ENCODE measurements around the gene NKAIN4. TPM values are rescaled to one million over a fixed set of nuclear protein-coding genes. Genes with fewer than 3 reads are reported as not detected.

Gene NKAIN4
- 29.5 TPM for polyA plus RNA-seq (ENCODE audit: insufficient read length)

- no peak for DNase-seq (ENCODE audit: low read depth)
Measured at GRCh38 chr20:63254232-63254605, at the start of gene NKAIN4. Gene NKAIN4 (minus strand): TSS chr20:63254463. CDS start chr20:63254450, 13 bp downstream.

- no peak for DNase-seq (ENCODE audit: low read depth)
Measured at GRCh38 chr20:63303095-63303666, 48.9 kb upstream of the NKAIN4 start.

- no peak for DNase-seq (ENCODE audit: low read depth)
Measured at GRCh38 chr20:63301671-63302070, 47.4 kb upstream of the NKAIN4 start.

GRCh38 chr20:63298731-63299312 is 44.6 kb upstream of the NKAIN4 start:
- no peak for DNase-seq (ENCODE audit: low read depth)

DNA sequence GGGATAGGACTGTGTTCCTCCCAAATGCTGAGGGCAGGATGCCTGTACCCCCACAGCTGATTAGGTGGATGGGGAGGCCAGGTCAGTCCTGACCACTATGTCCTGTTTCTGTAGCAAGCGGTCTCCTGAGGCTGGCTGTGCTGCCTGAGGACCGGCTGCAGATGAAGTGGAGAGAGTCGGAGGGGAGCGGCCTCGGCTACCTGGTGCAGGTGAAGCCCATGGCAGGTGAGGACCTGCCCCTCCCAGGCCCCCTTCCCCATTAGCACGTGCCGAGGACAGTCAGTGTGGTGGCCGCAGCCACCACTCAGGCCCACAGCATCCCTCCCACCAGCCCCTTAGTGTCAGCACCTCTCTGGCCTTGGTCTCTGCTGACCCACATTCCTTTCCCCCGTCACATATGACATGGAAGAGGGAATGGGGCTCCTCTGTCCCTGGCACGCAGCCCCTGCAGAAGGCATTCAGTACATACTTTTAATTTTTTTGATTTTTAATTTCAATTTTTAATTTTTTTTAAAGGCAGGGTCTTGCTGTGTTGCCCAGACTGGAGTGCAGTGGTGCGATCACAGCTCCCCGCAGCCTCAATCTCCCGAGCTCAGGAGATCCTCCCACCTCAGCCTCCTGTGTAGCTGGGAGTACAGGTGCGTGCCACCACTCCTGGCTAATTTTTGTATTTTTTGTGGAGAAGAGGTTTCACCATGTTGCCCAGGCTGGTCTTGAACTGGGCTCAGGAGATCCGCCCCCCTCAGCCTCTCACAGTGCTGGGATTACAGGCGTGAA is 43.7 kb upstream of the NKAIN4 start:
- no peak for DNase-seq (ENCODE audit: low read depth)

GRCh38 chr20:63297371-63297781 is 43.1 kb upstream of the NKAIN4 start:
- DNase-seq (ENCODE audit: low read depth): no peak

DNA sequence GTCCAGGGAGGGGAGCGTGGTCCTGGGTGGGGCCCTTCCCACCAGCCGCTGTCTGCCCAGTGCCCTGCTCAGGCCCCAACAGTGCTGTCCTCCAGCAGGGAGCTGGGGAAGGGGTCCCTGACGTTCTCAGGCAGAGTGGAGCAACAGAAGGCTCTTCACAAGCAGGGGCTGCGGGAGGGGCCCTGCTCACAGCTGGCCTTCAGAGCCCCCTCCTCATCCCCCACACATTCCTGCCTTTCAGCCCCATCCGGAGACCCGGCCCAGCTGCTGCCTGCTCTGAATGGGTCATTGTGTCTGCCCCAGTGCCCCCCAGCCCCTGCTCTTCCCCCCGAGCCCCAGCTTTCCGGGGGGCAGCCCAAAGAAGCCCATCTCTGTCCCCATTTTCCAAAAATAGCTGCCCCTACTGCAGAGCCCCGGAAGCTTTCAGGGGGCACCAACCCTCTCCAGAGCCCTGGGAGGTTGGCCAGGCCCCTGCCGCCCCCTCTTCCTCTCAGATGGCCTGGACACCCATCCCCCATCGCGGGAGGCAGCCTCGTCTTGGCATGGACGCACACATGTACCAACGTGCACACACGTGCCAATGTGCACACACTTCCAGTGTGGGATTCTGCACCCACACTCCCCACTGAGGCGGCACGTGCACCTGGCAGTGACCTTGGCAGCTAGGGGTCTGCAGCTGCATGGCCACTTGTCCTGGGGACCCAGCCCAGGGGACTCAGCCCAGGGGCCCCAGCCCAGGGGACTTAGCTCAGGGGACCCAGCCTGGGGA is 42.5 kb upstream of the NKAIN4 start:
- DNase-seq (ENCODE audit: low read depth): no peak

GRCh38 chr20:63295846-63296245 is 41.6 kb upstream of the NKAIN4 start:
- no peak for DNase-seq (ENCODE audit: low read depth)

- DNase-seq (ENCODE audit: low read depth): no peak
Measured at GRCh38 chr20:63295422-63295821, 41.2 kb upstream of the NKAIN4 start.

- DNase-seq (ENCODE audit: low read depth): no peak
Measured at GRCh38 chr20:63295018-63295417, 40.8 kb upstream of the NKAIN4 start.

GRCh38 chr20:63294536-63294900 is 40.3 kb upstream of the NKAIN4 start:
- DNase-seq (ENCODE audit: low read depth): no peak

- no peak for DNase-seq (ENCODE audit: low read depth)
Measured at GRCh38 chr20:63293871-63294535, 39.7 kb upstream of the NKAIN4 start.

DNA sequence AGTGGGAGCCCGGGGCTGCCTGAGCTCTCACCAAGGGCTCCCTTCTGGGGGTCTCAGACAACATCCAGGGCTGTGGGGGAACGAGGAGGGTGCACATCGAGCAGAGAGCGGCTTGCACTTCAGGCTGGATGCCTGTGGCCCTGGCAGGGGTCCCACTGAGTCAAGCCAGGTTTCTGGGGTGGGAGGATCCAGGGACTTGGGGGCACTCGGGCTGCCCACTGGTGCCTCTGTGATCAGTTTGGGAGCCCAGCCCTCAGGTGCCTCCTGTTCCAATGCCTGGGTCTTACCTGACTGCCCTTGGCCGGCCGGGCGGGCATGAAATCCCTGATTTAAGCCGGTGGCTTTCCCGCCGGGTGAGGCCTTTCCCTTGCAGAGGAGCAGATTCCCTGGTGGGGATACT is 39.2 kb upstream of the NKAIN4 start:
- DNase-seq (ENCODE audit: low read depth): no peak

DNA sequence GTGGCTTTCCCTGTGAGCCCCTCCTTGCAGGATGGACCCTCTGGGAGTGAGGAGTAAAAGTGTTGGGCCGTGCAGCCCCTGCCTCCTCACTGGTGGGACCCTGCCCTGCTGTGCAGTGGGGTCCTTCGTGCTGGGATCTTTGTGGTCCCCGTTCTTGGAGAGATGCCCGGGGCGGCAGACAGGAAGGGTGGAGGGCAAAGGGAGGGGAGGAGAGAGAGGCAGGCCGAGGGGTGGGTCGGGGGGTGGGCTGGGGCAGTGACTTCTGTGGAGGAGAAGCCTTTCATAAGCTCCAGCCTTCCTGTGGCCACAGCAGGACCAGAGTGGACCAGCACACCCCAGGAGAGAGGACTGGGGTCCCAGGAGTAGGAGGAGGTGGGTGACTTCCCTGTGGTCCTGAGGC is 38.6 kb upstream of the NKAIN4 start, which contains the start of gene COL20A1:
TSS of gene COL20A1 (plus strand) at position 283 of the 400 bp plus-strand sequence. CDS start 1,922 bp downstream, outside the sequence.
- no peak for DNase-seq (ENCODE audit: low read depth)

GRCh38 chr20:63292292-63292701 is 38.0 kb upstream of the NKAIN4 start:
- DNase-seq (ENCODE audit: low read depth): no peak

DNA sequence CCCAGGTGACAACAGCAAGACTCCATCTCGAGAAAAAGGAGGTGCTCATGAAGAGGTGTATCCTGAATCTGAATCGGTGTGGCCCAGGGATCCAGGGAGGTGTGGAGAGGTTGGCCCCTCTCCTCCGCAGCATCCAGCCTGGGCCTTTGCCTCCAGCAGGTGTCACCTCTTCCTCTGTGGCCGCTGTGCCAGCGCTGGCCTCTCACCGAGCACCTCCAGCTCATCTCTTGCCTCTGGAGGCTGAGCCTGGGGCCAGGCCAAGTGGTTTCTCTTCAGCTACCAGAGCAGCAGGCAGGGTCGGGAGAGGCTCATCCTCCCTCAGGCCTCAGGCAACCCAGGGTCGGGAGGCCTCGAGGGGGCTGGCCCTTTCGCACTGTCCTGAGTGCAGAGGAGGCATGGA is 37.5 kb upstream of the NKAIN4 start:
- no peak for DNase-seq (ENCODE audit: low read depth)

DNA sequence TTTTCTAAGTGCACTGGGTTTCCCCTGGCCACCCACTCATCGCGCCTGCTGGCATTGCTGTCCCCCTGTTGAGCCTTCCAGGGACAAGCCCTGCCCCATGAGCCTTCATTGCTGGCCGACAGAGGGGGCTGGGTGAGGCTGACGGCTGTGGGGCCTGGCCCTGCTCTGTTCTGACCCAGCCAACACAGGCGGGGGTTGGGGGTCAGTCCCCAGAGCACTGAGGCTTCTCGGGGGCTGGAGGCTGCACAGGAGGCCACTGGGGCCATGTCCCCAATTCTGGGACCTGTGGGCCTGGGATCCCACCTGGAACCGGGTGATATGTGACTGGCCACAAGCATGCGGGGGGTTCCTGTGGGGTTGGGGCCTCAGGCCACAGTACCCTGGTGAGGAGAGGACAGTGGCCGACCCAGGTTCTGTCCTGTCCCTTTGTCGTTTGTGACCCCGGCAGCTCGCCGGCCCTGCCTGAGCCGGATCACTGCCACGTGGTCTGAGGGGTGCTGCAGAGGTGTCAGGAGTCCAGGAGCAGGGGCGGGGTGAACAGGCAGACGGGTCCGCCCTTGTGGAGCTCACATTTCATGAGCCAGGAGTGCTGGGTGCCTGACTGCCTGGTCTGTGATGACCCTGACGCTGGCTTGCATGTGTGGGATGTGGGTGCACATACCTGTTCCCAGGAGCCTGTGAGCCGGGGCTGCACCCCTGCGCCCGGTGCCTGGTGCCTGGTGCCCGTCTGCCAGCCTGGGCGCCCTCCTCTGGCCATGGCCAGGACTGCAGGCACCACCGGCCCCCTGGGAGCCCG is 36.6 kb upstream of the NKAIN4 start:
- DNase-seq (ENCODE audit: low read depth): no peak

- no peak for DNase-seq (ENCODE audit: low read depth)
Measured at GRCh38 chr20:63290136-63290676, 35.9 kb upstream of the NKAIN4 start.

DNA sequence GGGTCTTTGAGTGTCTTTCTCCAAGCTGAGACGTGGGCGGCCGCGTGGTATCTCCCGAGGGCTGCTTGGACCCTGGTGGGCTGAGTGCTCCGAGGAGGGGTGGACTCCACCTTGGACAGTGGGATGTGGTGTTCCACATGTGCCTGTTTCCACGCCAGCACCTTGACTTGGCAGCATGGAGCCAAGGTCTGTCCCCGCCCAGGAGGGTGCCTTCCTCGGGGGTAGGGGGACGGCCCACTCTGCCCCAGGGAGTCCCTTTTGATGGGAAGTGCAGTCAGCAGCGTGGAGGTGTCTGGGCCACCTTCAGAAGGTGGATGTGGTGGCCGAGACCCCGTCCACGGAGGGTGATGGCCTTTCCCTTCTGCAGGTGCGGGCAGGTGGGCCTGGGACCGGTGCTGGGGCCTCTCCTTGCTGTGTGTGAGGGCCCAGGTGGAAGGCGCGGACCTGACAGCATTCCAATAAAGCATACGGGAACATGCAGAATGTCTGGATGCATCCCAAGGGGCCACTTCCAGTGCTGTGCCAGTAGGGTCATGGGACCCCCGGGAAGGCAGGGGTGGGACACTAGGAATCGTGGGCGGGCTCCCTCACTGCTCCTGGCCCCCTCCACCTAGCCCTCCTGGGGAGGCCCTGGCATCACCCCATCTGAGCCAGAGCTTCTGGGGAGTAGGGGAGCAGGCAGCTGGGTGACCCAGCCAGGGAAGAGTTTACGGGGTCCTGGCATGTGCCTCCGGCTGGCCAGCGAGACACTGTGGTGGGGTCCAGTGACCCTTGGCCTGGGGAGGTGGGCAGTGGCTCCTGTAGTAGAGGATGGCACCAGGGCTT is 35.3 kb upstream of the NKAIN4 start:
- DNase-seq (ENCODE audit: low read depth): no peak
